ENCODE results near the gene GTF3C2. TPM values are rescaled to one million over a fixed set of nuclear protein-coding genes. Genes with fewer than 3 reads are reported as not detected.

GTF3C2 gene
- total RNA-seq, 1 experiment from 2014 or later = 109 TPM

DNA sequence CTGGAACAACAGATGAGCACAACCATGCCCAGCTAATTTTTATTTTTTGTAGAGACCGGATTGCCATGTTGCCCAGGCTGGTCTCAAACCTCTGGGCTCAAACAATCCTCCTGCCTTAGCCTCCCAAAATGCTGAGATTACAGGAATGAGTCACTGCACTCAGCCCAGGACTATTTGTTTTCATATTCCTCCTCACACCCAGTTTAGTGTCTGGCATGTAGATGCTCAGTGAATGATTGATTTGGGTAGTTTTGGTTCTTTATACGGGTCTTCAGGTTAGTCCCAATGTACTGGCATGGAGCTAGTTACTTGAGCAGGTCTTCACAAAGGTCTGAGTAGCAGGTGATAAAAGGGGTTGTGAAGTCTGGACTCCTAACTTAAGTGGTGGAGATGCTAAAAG is 7.4 kb upstream of the GTF3C2 start:
- Histone ChIP-seq H4K91ac (ENCODE audit: insufficient read length, low read depth, low read length) (no peak overlapping the region), H3K14ac (ENCODE audit: insufficient read depth, low read length) (no peak overlapping the region), H3K27me3 (ENCODE audit: insufficient read depth, low read length) (no peaks in the 10 kb centered on the region), H3T11ph (ENCODE audit: low read length) (no peak overlapping the region), H2AFZ (ENCODE audit: low read length) (no peak overlapping the region), H3K79me2 (ENCODE audit: insufficient read depth, low read length) (no peaks in the 10 kb centered on the region), H3K9me3 (ENCODE audit: control insufficient read depth, low read depth, low read length) (no peaks in the 10 kb centered on the region), H3K56ac (ENCODE audit: insufficient read length, low read depth, low read length) (no peak overlapping the region), H3K79me1 (ENCODE audit: insufficient read depth, low read depth, low read length, poor library complexity, severe bottlenecking) (no peaks in the 10 kb centered on the region), H2AK5ac (ENCODE audit: insufficient read length, low read length) (no peak overlapping the region), H2BK120ac (ENCODE audit: low read depth, low read length, poor library complexity, severe bottlenecking) (no peak overlapping the region), H2BK20ac (ENCODE audit: low read depth, low read length, poor library complexity, severe bottlenecking) (no peak overlapping the region), H3K23ac (ENCODE audit: insufficient read length, low read depth, low read length) (no peak overlapping the region), H3K27ac (ENCODE audit: insufficient read length, low read depth, low read length) (no peak overlapping the region), H4K20me1 (ENCODE audit: control insufficient read depth, insufficient read depth, insufficient read length) (no peaks in the 10 kb centered on the region), H4K8ac (replicated peaks; ENCODE audit: insufficient read length, low read depth, low read length) (no peak overlapping the region), H3K9ac (ENCODE audit: extremely low read depth, insufficient read length, low read length) (no peak overlapping the region), H3K23me2 (ENCODE audit: insufficient read length, low read depth, low read length, poor library complexity, severe bottlenecking) (no peaks in the 10 kb centered on the region), H4K5ac (ENCODE audit: insufficient read length, low read depth, low read length) (no peak overlapping the region), H3K4ac (ENCODE audit: low read depth, low read length) (no peak overlapping the region), H2BK15ac (ENCODE audit: low read depth, low read length) (no peak overlapping the region), H3K18ac (ENCODE audit: insufficient read length, low read depth, low read length) (no peak overlapping the region), H2BK12ac (ENCODE audit: insufficient read length, low read depth, low read length) (no peak overlapping the region), H3K4me2 (ENCODE audit: insufficient read depth, insufficient read length, low read length) (no peak overlapping the region), H3K4me1 (ENCODE audit: insufficient read depth, low read length) (no peaks in the 10 kb centered on the region), H2BK5ac (ENCODE audit: insufficient read length, low read length) (no peak overlapping the region)
- Mint-ChIP-seq H3K4me3 (no peak overlapping the region), H3K27me3 (ENCODE audit: low read depth) (no peaks in the 10 kb centered on the region), H3K27ac (no peak overlapping the region; a peak in 1 of 7 replicates), H3K36me3 (ENCODE audit: insufficient read depth in 1 of 3, low read depth in 3 of 3) (peaks cover 28 to 56% (median 45%) of the 10 kb centered on the region in 3 experiments; a peak in 6 of 7 replicates), H3K9me3 (no peaks in the 10 kb centered on the region), H3K4me1 (peaks cover 0 to 3% of the 10 kb centered on the region in 2 experiments; a peak in 2 of 4 replicates)
- no CpG with 5 or more reads among the region's 2 CpGs for WGBS (ENCODE audit: extremely low coverage, insufficient read length, low lambda C conversion rate)
- DNase-seq = no peak
- TF ChIP-seq, protein P1, sequence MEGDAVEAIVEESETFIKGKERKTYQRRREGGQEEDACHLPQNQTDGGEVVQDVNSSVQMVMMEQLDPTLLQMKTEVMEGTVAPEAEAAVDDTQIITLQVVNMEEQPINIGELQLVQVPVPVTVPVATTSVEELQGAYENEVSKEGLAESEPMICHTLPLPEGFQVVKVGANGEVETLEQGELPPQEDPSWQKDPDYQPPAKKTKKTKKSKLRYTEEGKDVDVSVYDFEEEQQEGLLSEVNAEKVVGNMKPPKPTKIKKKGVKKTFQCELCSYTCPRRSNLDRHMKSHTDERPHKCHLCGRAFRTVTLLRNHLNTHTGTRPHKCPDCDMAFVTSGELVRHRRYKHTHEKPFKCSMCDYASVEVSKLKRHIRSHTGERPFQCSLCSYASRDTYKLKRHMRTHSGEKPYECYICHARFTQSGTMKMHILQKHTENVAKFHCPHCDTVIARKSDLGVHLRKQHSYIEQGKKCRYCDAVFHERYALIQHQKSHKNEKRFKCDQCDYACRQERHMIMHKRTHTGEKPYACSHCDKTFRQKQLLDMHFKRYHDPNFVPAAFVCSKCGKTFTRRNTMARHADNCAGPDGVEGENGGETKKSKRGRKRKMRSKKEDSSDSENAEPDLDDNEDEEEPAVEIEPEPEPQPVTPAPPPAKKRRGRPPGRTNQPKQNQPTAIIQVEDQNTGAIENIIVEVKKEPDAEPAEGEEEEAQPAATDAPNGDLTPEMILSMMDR (conservative IDR thresholded peaks at IDR 0.05) = no peak
